Sigmoid colon (tissue), 7 donors: ENCODE results near the gene ESPNL. TPM values are rescaled to one million over a fixed set of nuclear protein-coding genes. Genes with fewer than 3 reads are reported as not detected.

Experiments
- DNase-seq: peaks from one replicate; pipeline ENCODE4 v3.0.0-alpha.2; 2019
- H3K27ac ChIP-seq, 4 donors: fragments of 200-600 bp; sonication (generic); one replicate each; pipeline ENCODE4 v1.5.1; 2016 to 2019; ENCODE audit warnings: mild to moderate bottlenecking in 1 of 4
- H3K27me3 ChIP-seq, 3 donors: fragments of 200-600 bp; sonication (generic); one replicate each; pipeline ENCODE4 v1.5.1; 2019; ENCODE audit warnings: mild to moderate bottlenecking in 1 of 3
- H3K36me3 ChIP-seq, 4 donors: fragments of 200-600 bp; sonication (generic); one replicate each; pipeline ENCODE4 v1.5.1; 2016 to 2019
- H3K4me1 ChIP-seq, 4 donors: fragments of 200-600 bp; sonication (generic); one replicate each; pipeline ENCODE4 v1.5.1; 2017 to 2019
- H3K4me3 ChIP-seq, 4 donors: fragments of 200-600 bp; sonication (generic); one replicate each; pipeline ENCODE4 v1.5.1; 2017 to 2019; ENCODE audit warnings: mild to moderate bottlenecking in 2 of 4, moderate library complexity in 1 of 4
- H3K9me3 ChIP-seq, 4 donors: fragments of 200-600 bp in 3 of 4; sonication (generic) in 3 of 4; one replicate each; pipeline versions ENCODE4 v1.5.1 to v1.6.1; 2013 to 2019
- CTCF ChIP-seq, 4 experiments: fragments of 450-650 bp in 3 of 4; fragments of 200-600 bp in 1 of 4; IDR thresholded peaks; one replicate each; pipeline ENCODE4 v1.5.1; 2016 to 2019; ENCODE audit warnings: antibody characterized with exemption in 4 of 4, mild to moderate bottlenecking in 3 of 4, moderate library complexity in 2 of 4
- EP300 ChIP-seq, 4 donors: sonication (generic); formaldehyde crosslinking; IDR thresholded peaks; one replicate each; pipeline ENCODE4 v1.6.1; 2017; ENCODE audit warnings: antibody characterized with exemption in 4 of 4
- POLR2A ChIP-seq, 2 donors: fragments of 450-650 bp; IDR thresholded peaks; one replicate each; pipeline ENCODE4 v1.6.1; 2016; ENCODE audit warnings: antibody characterized with exemption in 2 of 2, mild to moderate bottlenecking in 2 of 2, moderate library complexity in 2 of 2
- POLR2AphosphoS5 ChIP-seq, 4 donors: sonication (generic); formaldehyde crosslinking; IDR thresholded peaks; one replicate each; pipeline ENCODE4 v1.6.1; 2017; ENCODE audit warnings: antibody characterized with exemption in 4 of 4
- WGBS, 2 donors: extraction: QIAGEN DNeasy Blood & Tissue Kit; methylation state at CpG; one replicate each; pipeline ENCODE4 v1.1.7; 2013; 5-methylcytosine and 5-hydroxymethylcytosine counted together
- intact Hi-C: fragments of 100-400 bp; cut with DNase I; formaldehyde crosslinking; loops from one replicate; pipeline ENCODE4 v1.15.1; 2023
- polyA plus RNA-seq, 3 donors: library from polyadenylated mRNA; stranded (reverse); fragments of 200-250 nt; gene quantifications; one replicate each; pipeline ENCODE4 v1.2.3, GENCODE V29; 2013
- total RNA-seq, 4 donors: library from RNA; depleted of rRNA; stranded (reverse); fragments of >200 nt; gene quantifications; one replicate each; pipeline ENCODE4 v1.1.0, GENCODE V29; 2016
- donor health status: healthy with polysubstance abuse.
- donor health status: Bipolar disorder and iron deficiency.
- donor health status: healthy.

Gene ESPNL
- total and polyA plus RNA-seq, 7 donors: 0.36 to 2.0 (median 0.58) TPM; not detected in 3

GRCh38 chr2:238123218-238123971, 23.3 kb downstream of the ESPNL start:
- intact Hi-C loops: no loop called here
- Histone ChIP-seq H3K4me1 (peaks cover 0 to 13% (median 4%) of the 10 kb centered on the region in 4 donors), H3K27me3 (no peaks in the 10 kb centered on the region), H3K36me3 (no peaks in the 10 kb centered on the region), H3K4me3 (no peak overlapping the region), H3K9me3 (no peaks in the 10 kb centered on the region), H3K27ac (no peak overlapping the region)
- DNase-seq: no peak
- TF ChIP-seq POLR2AphosphoS5 (IDR thresholded peaks at IDR 0.05): no peak
- no peak for TF ChIP-seq CTCF (IDR thresholded peaks at IDR 0.05)
- TF ChIP-seq EP300 (IDR thresholded peaks at IDR 0.05): no peak
- no peak for TF ChIP-seq POLR2A (IDR thresholded peaks at IDR 0.05)
- WGBS, 2 donors: 80 to 84% methylated on average over 22 of the region's 22 CpGs

- no peaks in the 10 kb centered on the region for H3K36me3 ChIP-seq
- H3K27ac ChIP-seq: no peak overlapping the region
- H3K4me1 ChIP-seq: peaks cover 0 to 13% (median 4%) of the 10 kb centered on the region in 4 donors
- TF ChIP-seq POLR2A (IDR thresholded peaks at IDR 0.05): no peak
- TF ChIP-seq EP300 (IDR thresholded peaks at IDR 0.05): no peak
- no peak for TF ChIP-seq CTCF (IDR thresholded peaks at IDR 0.05)
- no peak for TF ChIP-seq POLR2AphosphoS5 (IDR thresholded peaks at IDR 0.05)
- H3K9me3 ChIP-seq: no peaks in the 10 kb centered on the region
- 74 to 81% methylated on average over 14 of the region's 14 CpGs for WGBS, 2 donors
- intact Hi-C loops: no loop called here
- H3K4me3 ChIP-seq: no peak overlapping the region
- no peak for DNase-seq
- no peaks in the 10 kb centered on the region for H3K27me3 ChIP-seq
Observed at GRCh38 chr2:238123991-238124470, 23.9 kb downstream of the ESPNL start.

- TF ChIP-seq CTCF (IDR thresholded peaks at IDR 0.05) (no peak), POLR2AphosphoS5 (IDR thresholded peaks at IDR 0.05) (no peak), POLR2A (IDR thresholded peaks at IDR 0.05) (no peak), EP300 (IDR thresholded peaks at IDR 0.05) (no peak)
- H3K36me3 ChIP-seq: no peaks in the 10 kb centered on the region
- intact Hi-C loops: no loop called here
- no peak overlapping the region for H3K4me3 ChIP-seq
- H3K27me3 ChIP-seq: no peaks in the 10 kb centered on the region
- no peaks in the 10 kb centered on the region for H3K9me3 ChIP-seq
- H3K27ac ChIP-seq: no peak overlapping the region
- DNase-seq: no peak
- WGBS, 2 donors: 87 to 94% methylated on average over 19 of the region's 19 CpGs
- peaks cover 0 to 13% (median 4%) of the 10 kb centered on the region in 4 donors for H3K4me1 ChIP-seq
Observed at GRCh38 chr2:238124488-238125126, 24.5 kb downstream of the ESPNL start.

GRCh38 chr2:238125127-238125885, 25.2 kb downstream of the ESPNL start:
- intact Hi-C loops: no loop called here
- Histone ChIP-seq H3K4me3 (no peak overlapping the region), H3K36me3 (no peaks in the 10 kb centered on the region), H3K9me3 (no peaks in the 10 kb centered on the region), H3K27me3 (no peaks in the 10 kb centered on the region), H3K4me1 (peaks cover 0 to 13% (median 4%) of the 10 kb centered on the region in 4 donors), H3K27ac (no peak overlapping the region)
- DNase-seq: no peak
- WGBS, 2 donors: 88 to 91% methylated on average over 20 of the region's 20 CpGs
- no peak for TF ChIP-seq POLR2AphosphoS5 (IDR thresholded peaks at IDR 0.05)
- no peak for TF ChIP-seq CTCF (IDR thresholded peaks at IDR 0.05)
- TF ChIP-seq POLR2A (IDR thresholded peaks at IDR 0.05): no peak
- TF ChIP-seq EP300 (IDR thresholded peaks at IDR 0.05): no peak
